ENCODE results near the gene ZNF467.

Gene ZNF467, protein sequence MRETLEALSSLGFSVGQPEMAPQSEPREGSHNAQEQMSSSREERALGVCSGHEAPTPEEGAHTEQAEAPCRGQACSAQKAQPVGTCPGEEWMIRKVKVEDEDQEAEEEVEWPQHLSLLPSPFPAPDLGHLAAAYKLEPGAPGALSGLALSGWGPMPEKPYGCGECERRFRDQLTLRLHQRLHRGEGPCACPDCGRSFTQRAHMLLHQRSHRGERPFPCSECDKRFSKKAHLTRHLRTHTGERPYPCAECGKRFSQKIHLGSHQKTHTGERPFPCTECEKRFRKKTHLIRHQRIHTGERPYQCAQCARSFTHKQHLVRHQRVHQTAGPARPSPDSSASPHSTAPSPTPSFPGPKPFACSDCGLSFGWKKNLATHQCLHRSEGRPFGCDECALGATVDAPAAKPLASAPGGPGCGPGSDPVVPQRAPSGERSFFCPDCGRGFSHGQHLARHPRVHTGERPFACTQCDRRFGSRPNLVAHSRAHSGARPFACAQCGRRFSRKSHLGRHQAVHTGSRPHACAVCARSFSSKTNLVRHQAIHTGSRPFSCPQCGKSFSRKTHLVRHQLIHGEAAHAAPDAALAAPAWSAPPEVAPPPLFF
- 0 to 1.3 (median 0.30) reads per million in 9 experiments for total RNA-seq

DNA sequence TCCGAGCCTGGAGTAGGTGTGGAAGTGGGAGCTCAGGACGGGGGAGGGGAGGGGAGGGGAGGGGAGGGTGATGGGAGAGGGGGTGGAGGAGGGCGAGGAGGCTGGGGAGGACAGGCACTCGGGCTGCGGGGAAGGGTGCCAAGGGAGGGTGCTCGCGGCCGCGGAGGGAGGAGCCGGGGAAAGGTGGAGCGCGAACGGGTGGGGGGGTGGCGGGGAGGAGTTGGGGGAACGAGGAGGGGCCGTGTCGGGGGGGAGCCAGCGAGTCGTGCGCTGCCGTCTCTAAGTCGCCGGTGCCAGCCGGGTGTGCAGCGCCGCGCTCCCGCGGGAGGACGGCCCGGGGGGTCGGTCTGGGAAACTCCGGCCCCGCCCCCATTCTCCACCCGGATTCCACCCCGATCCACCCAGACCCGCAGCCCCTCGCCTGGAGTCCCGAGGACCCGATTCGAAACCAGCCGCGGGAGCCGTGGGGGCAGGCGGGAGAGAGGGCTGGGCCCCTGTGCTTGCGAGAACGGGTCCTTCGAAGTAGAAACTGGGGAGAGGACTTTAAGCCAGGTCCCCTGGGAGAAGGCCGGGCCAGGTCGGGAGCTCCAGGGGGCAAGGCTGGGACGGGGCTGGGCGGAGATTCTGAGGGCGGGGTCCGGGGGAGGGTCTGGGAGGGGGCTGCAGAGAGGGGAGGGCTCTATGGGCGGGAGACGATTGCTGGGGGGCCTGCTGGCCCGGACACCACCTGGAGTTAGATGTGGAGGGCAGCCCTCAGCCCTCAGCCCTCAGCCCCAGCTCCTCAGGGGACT, at the start of gene ZNF467:
TSS of gene ZNF467 (minus strand) at position 143 of the 791 bp plus-strand sequence. CDS start 2,556 bp downstream, outside the sequence.
- peak; percentile 27 to 36 (median 31) for DNase-seq
- ATAC-seq (replicated peaks), result peak; percentile 43
- H3K9me3 Mint-ChIP-seq, result no peaks in the 10 kb centered on the region
- H3K36me3 Mint-ChIP-seq (ENCODE audit: insufficient read depth), result peaks cover 5% of the 10 kb centered on the region
- peaks cover 0 to 8% of the 10 kb centered on the region in 2 donors for H3K4me1 Mint-ChIP-seq (ENCODE audit: low read depth in 2 of 2)
- H3K4me3 Mint-ChIP-seq, result peak within 1 kb of the TSS; percentile 84 to 89
- no peaks in the 10 kb centered on the region for H3K27me3 Mint-ChIP-seq
- peak within 1 kb of the TSS; percentile 26 to 92 for H3K27ac Mint-ChIP-seq

DNA sequence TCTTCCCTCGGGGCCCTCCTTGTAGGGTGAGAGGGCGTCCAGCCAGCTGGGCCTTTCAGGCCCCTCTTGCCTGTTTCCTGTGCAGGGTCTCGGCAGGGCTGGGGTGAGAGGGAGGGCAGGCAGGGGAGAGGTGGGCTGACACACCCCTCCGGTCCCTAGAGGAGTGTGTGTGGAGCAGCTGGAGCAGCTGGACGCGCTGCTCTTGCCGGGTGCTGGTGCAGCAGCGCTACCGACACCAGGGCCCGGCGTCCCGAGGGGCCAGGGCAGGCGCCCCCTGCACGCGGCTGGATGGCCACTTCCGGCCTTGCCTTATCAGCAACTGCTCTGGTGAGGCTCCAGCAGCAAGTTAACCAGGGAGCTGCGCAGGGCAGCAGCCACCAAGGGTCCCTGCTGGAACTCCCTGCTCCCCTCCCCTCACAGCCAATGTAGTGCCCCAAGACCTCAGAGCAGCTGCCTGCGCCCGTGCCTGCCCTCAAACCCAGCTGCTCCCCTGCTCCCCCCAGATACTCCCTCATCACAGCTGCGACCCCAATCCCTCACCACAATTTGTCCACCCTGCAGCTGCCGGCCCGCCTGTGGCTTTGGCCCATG, 49.1 kb upstream of the ZNF467 start:
- no peaks in the 10 kb centered on the region for H3K9me3 Mint-ChIP-seq
- peaks cover 0 to 16% of the 10 kb centered on the region in 2 donors for H3K27me3 Mint-ChIP-seq
- H3K27ac Mint-ChIP-seq, result no peak overlapping the region
- H3K4me1 Mint-ChIP-seq (ENCODE audit: low read depth in 2 of 2), result no peaks in the 10 kb centered on the region
- ATAC-seq (replicated peaks) (no peak), DNase-seq (no peak)
- no peak overlapping the region for H3K4me3 Mint-ChIP-seq
- H3K36me3 Mint-ChIP-seq (ENCODE audit: insufficient read depth), result peaks cover 3% of the 10 kb centered on the region

DNA sequence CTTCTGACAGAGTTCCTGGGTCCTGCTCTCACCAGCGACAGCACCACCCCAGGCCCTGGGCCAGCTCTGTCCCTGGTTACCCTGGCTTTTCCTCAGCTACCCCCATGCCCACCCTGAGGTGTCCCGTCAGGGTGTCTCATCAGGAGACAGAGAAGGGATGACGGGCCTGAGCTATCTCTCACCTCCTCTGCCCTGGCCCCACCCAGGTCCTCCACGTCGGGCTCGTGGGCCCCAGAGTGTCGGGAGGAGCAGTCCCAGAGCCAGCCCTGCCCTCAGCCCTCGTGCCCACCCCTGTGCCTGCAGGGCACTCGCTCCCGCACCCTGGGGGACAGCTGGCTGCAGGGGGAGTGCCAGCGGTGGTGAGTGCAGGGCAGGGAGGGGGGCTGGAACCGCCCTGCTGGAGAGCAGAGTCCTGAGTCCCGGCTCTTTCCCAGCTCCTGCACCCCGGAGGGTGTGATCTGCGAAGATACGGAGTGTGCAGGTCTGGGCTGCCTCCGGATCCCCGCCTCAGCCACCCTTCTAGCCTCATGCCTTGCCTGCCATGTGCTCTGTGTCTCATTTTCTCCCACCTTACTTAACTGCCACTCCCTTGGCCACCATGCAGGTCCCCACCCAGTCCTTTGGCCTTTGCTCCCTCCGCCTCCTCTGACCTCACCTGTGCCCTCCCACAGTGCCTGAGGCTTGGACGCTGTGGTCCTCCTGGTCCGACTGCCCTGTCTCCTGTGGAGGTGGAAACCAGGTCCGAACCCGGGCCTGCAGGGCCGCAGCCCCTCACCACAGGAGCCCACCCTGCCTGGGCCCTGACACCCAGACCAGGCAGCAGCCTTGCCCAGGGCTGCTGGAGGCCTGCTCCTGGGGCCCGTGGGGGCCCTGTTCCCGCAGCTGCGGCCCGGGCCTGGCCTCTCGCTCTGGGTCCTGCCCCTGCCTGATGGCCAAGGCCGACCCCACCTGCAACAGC, 48.1 kb upstream of the ZNF467 start:
- H3K4me1 Mint-ChIP-seq (ENCODE audit: low read depth in 2 of 2), result no peaks in the 10 kb centered on the region

DNA sequence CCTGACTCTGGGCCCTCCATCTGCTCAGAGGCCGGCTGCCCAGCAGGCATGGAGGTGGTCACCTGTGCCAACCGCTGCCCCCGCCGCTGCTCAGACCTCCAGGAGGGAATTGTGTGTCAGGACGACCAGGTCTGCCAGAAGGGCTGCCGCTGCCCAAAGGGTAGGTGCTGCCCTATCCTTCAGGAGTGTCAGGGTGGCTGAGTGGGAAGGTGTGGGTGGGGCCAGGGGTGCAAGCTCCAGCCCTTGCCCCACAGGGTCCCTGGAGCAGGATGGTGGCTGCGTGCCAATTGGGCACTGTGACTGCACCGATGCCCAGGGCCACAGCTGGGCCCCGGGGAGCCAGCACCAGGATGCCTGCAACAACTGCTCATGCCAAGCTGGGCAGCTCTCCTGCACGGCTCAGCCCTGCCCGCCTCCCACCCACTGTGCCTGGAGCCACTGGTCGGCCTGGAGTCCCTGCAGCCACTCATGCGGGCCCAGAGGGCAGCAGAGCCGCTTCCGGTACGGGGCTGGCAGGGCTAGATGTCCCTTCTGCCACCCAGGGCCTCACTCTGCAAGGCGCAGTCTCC, 47.3 kb upstream of the ZNF467 start:
- no peak for ATAC-seq (replicated peaks)
- Mint-ChIP-seq H3K4me1 (ENCODE audit: low read depth in 2 of 2) (no peaks in the 10 kb centered on the region), H3K4me3 (no peak overlapping the region), H3K9me3 (no peaks in the 10 kb centered on the region), H3K36me3 (ENCODE audit: insufficient read depth) (peaks cover 3% of the 10 kb centered on the region), H3K27ac (no peak overlapping the region), H3K27me3 (peaks cover 0 to 9% of the 10 kb centered on the region in 2 donors)
- no peak for DNase-seq

More for the DNA sequence above, 48.1 kb upstream of the ZNF467 start:
- ATAC-seq (replicated peaks) (no peak), DNase-seq (no peak)
- peaks cover 3% of the 10 kb centered on the region for H3K36me3 Mint-ChIP-seq (ENCODE audit: insufficient read depth)
- no peak overlapping the region for H3K4me3 Mint-ChIP-seq
- H3K27ac Mint-ChIP-seq, result no peak overlapping the region
- H3K27me3 Mint-ChIP-seq, result peaks cover 0 to 9% of the 10 kb centered on the region in 2 donors
- H3K9me3 Mint-ChIP-seq, result no peaks in the 10 kb centered on the region

DNA sequence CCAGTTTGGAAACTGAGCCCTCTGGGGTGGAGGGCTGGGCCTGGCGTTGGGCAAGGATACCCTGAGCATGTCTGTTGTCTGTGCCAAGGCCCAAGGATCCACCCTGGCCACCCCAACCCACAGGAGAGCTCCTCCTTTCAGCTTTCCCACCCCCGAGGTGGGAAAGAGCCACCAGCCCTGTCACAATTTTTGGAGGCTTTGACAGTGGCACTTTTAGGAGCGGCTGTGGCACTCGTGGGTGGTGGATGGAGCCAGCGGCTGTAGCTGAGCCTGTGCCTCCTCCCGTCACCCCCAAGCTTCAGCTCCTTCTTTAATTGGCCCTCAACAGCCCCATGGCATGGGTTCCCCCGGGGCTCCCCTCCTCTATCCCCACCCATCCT, 46.6 kb upstream of the ZNF467 start:
- H3K27me3 Mint-ChIP-seq, result peaks cover 0 to 9% of the 10 kb centered on the region in 2 donors
- DNase-seq (no peak), ATAC-seq (replicated peaks) (no peak)
- H3K4me1 Mint-ChIP-seq (ENCODE audit: low read depth in 2 of 2), result no peaks in the 10 kb centered on the region
- peaks cover 3% of the 10 kb centered on the region for H3K36me3 Mint-ChIP-seq (ENCODE audit: insufficient read depth)
- no peaks in the 10 kb centered on the region for H3K9me3 Mint-ChIP-seq
- H3K4me3 Mint-ChIP-seq, result no peak overlapping the region
- no peak overlapping the region for H3K27ac Mint-ChIP-seq

DNA sequence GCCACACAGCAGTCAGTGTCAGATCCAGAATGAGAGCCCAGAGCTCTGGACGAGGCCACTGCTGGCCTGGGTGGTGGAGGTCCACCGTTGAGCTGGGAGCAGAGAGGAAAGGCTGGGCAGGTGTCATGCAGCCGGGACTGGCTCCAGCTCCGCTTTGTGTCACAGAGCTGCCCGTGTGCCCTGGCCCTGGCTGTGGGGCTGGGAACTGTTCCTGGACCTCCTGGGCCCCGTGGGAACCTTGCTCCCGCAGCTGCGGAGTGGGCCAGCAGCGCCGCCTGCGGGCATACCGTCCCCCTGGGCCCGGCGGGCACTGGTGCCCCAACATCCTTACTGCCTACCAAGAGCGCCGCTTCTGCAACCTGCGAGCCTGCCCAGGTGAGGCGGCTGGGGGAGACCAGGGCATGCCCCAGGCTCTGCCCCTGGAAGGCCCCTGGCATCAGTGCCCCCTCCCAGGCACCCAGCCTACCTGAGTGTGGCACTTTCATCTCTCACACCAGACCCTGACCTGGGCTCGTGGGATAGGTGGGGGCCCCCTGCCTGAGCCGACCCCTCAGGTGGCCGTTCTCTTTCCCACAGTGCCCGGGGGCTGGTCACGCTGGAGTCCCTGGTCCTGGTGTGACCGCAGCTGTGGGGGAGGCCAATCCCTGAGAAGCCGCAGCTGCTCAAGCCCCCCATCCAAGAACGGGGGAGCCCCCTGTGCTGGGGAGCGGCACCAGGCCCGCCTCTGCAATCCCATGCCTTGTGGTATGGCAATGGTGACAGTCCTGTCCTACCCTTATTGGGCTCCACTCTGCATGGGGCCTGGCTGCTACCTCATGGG, 46.0 kb upstream of the ZNF467 start:
- DNase-seq, result no peak
- H3K4me1 Mint-ChIP-seq (ENCODE audit: low read depth in 2 of 2), result no peaks in the 10 kb centered on the region
- H3K36me3 Mint-ChIP-seq (ENCODE audit: insufficient read depth), result peaks cover 3% of the 10 kb centered on the region
- peaks cover 0 to 9% of the 10 kb centered on the region in 2 donors for H3K27me3 Mint-ChIP-seq
- no peak for ATAC-seq (replicated peaks)
- no peaks in the 10 kb centered on the region for H3K9me3 Mint-ChIP-seq
- no peak overlapping the region for H3K4me3 Mint-ChIP-seq
- no peak overlapping the region for H3K27ac Mint-ChIP-seq

DNA sequence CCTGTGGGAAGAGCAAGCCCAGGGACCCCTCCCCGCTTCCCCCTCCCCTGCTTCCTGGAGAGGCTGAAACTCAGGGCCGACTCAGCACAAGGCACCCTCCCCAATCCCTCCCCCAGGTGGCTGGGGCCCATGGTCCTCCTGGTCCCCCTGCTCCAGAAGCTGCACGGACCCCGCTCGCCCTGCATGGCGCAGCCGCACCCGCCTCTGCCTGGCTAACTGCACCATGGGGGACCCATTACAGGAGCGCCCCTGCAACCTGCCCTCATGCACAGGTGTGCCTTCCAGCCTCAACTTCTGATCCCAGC, 45.1 kb upstream of the ZNF467 start:
- H3K4me3 Mint-ChIP-seq, result no peak overlapping the region

DNA sequence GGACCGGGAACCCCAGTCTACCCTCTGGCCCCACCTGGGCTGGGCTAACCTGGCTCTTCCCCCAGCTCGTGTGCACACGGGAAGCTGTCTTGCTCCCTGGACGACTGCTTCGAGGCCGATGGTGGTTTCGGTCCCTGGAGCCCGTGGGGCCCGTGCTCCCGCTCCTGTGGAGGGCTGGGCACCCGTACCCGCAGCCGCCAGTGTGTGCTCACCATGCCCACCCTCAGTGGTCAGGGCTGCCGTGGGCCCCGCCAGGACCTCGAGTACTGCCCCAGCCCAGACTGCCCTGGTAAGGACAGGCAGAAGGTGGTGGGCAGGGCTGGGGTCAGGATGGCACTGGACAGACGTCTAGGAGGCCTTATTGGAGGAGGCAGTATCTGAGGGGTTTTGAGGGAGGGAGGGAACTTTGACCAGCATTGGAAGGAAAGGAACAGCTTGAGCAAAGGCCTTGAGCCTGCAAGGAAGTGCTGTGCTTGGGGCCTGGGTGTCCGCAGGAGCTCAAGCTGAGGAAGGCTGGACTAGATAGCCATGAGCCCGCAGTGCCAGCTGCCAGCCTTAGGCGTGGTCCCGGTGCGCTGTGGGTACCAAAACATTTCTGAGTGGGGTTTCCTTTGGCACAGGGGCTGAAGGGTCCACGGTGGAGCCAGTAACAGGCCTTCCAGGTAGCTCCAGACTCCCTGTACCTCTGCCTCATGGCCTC, 44.6 kb upstream of the ZNF467 start:
- Mint-ChIP-seq H3K27ac (no peak overlapping the region), H3K27me3 (peaks cover 0 to 5% of the 10 kb centered on the region in 2 donors), H3K36me3 (ENCODE audit: insufficient read depth) (peaks cover 3% of the 10 kb centered on the region), H3K4me1 (ENCODE audit: low read depth in 2 of 2) (no peaks in the 10 kb centered on the region), H3K4me3 (no peak overlapping the region), H3K9me3 (no peaks in the 10 kb centered on the region)
- no peak for DNase-seq
- no peak for ATAC-seq (replicated peaks)

More for the DNA sequence above, 45.1 kb upstream of the ZNF467 start:
- DNase-seq (no peak), ATAC-seq (replicated peaks) (no peak)
- H3K27ac Mint-ChIP-seq, result no peak overlapping the region
- H3K4me1 Mint-ChIP-seq (ENCODE audit: low read depth in 2 of 2), result no peaks in the 10 kb centered on the region
- H3K36me3 Mint-ChIP-seq (ENCODE audit: insufficient read depth), result peaks cover 3% of the 10 kb centered on the region
- no peaks in the 10 kb centered on the region for H3K9me3 Mint-ChIP-seq
- H3K27me3 Mint-ChIP-seq, result peaks cover 0 to 9% of the 10 kb centered on the region in 2 donors

DNA sequence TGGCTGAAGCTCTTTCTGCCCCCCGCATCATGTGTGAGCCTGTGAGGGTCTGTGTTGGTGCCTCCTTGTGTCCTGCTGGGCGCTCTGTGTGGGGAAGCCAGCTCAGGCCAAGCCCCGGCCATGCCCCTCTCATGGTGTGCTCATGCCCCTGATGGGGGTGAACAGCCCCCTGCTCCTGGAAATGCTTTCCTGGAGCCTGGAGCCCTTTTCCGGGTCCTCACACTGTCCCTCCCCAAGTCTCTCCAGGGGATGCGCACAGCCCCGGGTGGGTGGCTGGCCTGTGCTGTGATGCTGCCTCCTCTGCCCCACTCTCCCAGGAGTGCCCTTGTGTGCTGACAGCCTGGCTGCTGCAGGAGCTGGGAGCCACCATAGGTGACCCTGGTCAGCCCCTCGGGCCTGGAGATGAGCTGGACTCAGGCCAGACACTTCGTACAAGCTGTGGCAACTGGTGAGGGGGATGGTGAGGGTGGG, 43.9 kb upstream of the ZNF467 start:
- no peak for ATAC-seq (replicated peaks)
- no peaks in the 10 kb centered on the region for H3K9me3 Mint-ChIP-seq
- no peaks in the 10 kb centered on the region for H3K4me1 Mint-ChIP-seq (ENCODE audit: low read depth in 2 of 2)
- H3K27me3 Mint-ChIP-seq, result no peaks in the 10 kb centered on the region
- DNase-seq, result no peak
- H3K36me3 Mint-ChIP-seq (ENCODE audit: insufficient read depth), result peaks cover 3% of the 10 kb centered on the region
- H3K27ac Mint-ChIP-seq, result no peak overlapping the region
- H3K4me3 Mint-ChIP-seq, result no peak overlapping the region

DNA sequence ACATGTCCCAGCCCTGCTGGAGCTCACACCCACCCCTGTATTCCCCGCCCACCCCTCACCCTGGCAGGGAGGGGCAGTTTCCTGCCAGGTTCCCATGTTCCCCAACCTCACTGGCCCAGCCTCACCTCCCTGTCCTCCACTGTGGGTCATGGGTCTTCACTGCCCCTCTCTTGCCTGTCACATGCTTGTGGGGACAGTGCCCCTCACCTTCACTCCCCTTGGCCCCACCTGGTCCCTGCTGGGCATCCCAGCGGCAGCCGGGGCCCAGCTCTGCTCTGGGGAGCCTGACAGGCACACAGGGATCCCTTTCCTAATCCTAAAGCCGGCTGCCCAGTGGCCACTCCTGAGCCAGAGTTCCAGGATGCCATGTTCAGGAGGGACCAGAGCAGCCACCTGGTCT, 43.4 kb upstream of the ZNF467 start:
- ATAC-seq (replicated peaks), result no peak
- Mint-ChIP-seq H3K27ac (no peak overlapping the region), H3K9me3 (no peaks in the 10 kb centered on the region), H3K36me3 (ENCODE audit: insufficient read depth) (peaks cover 3% of the 10 kb centered on the region), H3K27me3 (no peaks in the 10 kb centered on the region), H3K4me1 (ENCODE audit: low read depth in 2 of 2) (no peaks in the 10 kb centered on the region), H3K4me3 (no peak overlapping the region)
- DNase-seq, result no peak

DNA sequence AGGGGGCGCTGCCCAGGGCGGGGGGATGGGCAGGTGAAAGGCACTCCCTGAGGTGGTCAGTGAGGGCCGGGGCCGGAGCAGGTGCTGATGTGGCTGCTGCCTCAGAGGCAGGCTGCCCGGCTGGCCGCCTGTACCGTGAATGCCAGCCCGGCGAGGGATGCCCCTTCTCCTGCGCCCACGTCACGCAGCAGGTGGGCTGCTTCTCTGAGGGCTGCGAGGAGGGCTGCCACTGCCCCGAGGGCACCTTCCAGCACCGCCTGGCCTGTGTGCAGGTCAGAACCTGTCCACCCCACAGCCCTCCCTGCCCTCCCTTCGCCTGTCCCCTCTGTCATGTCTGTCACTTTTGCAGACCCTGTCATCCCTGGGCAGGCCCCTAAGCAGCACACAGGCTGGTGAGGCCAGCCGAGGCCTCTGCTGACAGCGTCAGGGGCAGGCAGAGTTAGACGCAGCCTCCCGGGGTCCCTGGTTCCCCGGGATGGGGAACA, 42.9 kb upstream of the ZNF467 start:
- no peaks in the 10 kb centered on the region for H3K27me3 Mint-ChIP-seq
- no peaks in the 10 kb centered on the region for H3K9me3 Mint-ChIP-seq
- no peak for DNase-seq
- no peak overlapping the region for H3K4me3 Mint-ChIP-seq
- H3K27ac Mint-ChIP-seq, result no peak overlapping the region
- no peak for ATAC-seq (replicated peaks)
- H3K4me1 Mint-ChIP-seq (ENCODE audit: low read depth in 2 of 2), result no peaks in the 10 kb centered on the region
- no peaks in the 10 kb centered on the region for H3K36me3 Mint-ChIP-seq (ENCODE audit: insufficient read depth)

Data from effector memory CD8-positive, alpha-beta T cell (primary cell).